ENCODE measurements around the gene CCNG2. TPM values are rescaled to one million over a fixed set of nuclear protein-coding genes. Genes with fewer than 3 reads are reported as not detected.

CCNG2 gene
- total and polyA plus RNA-seq, 9 of the 15 experiments (the other 6 are each of a cell fraction or from before 2014, with no cell fraction given), result 0.49 to 6.6 (median 2.9) TPM

GRCh38 chr4:77142646-77143028 lies 14.4 kb upstream of the CCNG2 start:
- Histone ChIP-seq H2AFZ (ENCODE audit: low read depth, low read length) (no peak overlapping the region), H4K20me1 (replicated peaks; ENCODE audit: control insufficient read depth, insufficient read depth, low read length) (no peaks in the 10 kb centered on the region), H3K9me1 (ENCODE audit: control insufficient read depth, insufficient read depth, low read length) (no peaks in the 10 kb centered on the region), H3K27me3 (ENCODE audit: control insufficient read depth in 2 of 2, insufficient read depth in 2 of 2, low read length in 2 of 2) (peaks cover 4 to 8% of the 10 kb centered on the region in 2 experiments; a peak in 3 of 5 replicates), H3K9ac (ENCODE audit: insufficient read depth in 1 of 2, low read depth in 2 of 2, low read length in 2 of 2) (no peak overlapping the region), H3K27ac (ENCODE audit: extremely low read depth, low read depth, low read length) (no peak overlapping the region), H3K79me2 (ENCODE audit: control insufficient read depth, insufficient read depth, low read length) (no peaks in the 10 kb centered on the region), H3K4me2 (ENCODE audit: insufficient read depth, low read length) (no peak overlapping the region), H3K9me3 (replicated peaks; ENCODE audit: control insufficient read depth, insufficient read depth, low read depth, low read length) (no peaks in the 10 kb centered on the region), H3K4me3 (no peak overlapping the region), H3K4me1 (replicated peaks in 1 of 2; ENCODE audit: control insufficient read depth in 2 of 2, insufficient read depth in 2 of 2, low read length in 2 of 2) (peaks cover 0 to 16% of the 10 kb centered on the region in 2 experiments; a peak in 3 of 5 replicates), H3K36me3 (ENCODE audit: control insufficient read depth, insufficient read depth, low read length) (no peaks in the 10 kb centered on the region)
- in situ Hi-C loops (cut with MboI) (no loop called here), intact Hi-C loops (cut with micrococcal nuclease) (no loop called here)
- ATAC-seq (no peak), DNase-seq (ENCODE audit: extremely low read depth in 1 of 4, low spot score in 3 of 4) (no peak), FAIRE-seq (no peak)
- TF ChIP-seq KLF6 (CRISPR knock-in tag; IDR thresholded peaks at IDR 0.05; ENCODE audit: borderline replicate concordance) (no peak), ILF3 (IDR thresholded peaks at IDR 0.05; ENCODE audit: borderline replicate concordance) (no peak)
- TF ChIP-seq, protein P1, sequence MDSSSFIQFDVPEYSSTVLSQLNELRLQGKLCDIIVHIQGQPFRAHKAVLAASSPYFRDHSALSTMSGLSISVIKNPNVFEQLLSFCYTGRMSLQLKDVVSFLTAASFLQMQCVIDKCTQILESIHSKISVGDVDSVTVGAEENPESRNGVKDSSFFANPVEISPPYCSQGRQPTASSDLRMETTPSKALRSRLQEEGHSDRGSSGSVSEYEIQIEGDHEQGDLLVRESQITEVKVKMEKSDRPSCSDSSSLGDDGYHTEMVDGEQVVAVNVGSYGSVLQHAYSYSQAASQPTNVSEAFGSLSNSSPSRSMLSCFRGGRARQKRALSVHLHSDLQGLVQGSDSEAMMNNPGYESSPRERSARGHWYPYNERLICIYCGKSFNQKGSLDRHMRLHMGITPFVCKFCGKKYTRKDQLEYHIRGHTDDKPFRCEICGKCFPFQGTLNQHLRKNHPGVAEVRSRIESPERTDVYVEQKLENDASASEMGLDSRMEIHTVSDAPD (CRISPR knock-in tag; IDR thresholded peaks at IDR 0.05), result no peak
- ChIA-PET CTCF (ENCODE audit: low intra/inter-chr PET ratio) (no interaction called here), POLR2A (interaction anchor here (0.6 kb wide), 1 partner anchor 161 kb away, joined by 3 read pairs; no protein-coding TSS in a partner anchor)
- BruUV-seq (replicated peaks), result no TSS peak
- WGBS (ENCODE audit: insufficient coverage, low coverage, missing lambda C conversion rate), result 17% methylated on average over 4 of the region's 4 CpGs

GRCh38 chr4:77143091-77143490 lies 13.9 kb upstream of the CCNG2 start:
- Histone ChIP-seq H3K9me1 (ENCODE audit: control insufficient read depth, insufficient read depth, low read length) (no peaks in the 10 kb centered on the region), H4K20me1 (replicated peaks; ENCODE audit: control insufficient read depth, insufficient read depth, low read length) (no peaks in the 10 kb centered on the region), H3K9me3 (replicated peaks; ENCODE audit: control insufficient read depth, insufficient read depth, low read depth, low read length) (no peaks in the 10 kb centered on the region), H3K9ac (ENCODE audit: insufficient read depth in 1 of 2, low read depth in 2 of 2, low read length in 2 of 2) (no peak overlapping the region), H3K79me2 (ENCODE audit: control insufficient read depth, insufficient read depth, low read length) (no peaks in the 10 kb centered on the region), H3K4me3 (no peak overlapping the region), H2AFZ (ENCODE audit: low read depth, low read length) (no peak overlapping the region), H3K4me2 (ENCODE audit: insufficient read depth, low read length) (no peak overlapping the region), H3K27ac (ENCODE audit: extremely low read depth, low read depth, low read length) (no peak overlapping the region), H3K4me1 (replicated peaks in 1 of 2; ENCODE audit: control insufficient read depth in 2 of 2, insufficient read depth in 2 of 2, low read length in 2 of 2) (peaks cover 0 to 16% of the 10 kb centered on the region in 2 experiments; a peak in 3 of 5 replicates), H3K27me3 (ENCODE audit: control insufficient read depth in 2 of 2, insufficient read depth in 2 of 2, low read length in 2 of 2) (peaks cover 4 to 8% of the 10 kb centered on the region in 2 experiments; a peak in 3 of 5 replicates), H3K36me3 (ENCODE audit: control insufficient read depth, insufficient read depth, low read length) (no peaks in the 10 kb centered on the region)
- intact Hi-C loops (cut with micrococcal nuclease), result no loop called here
- POLR2A ChIA-PET, result interaction anchor here (0.6 kb wide), 1 partner anchor 161 kb away, joined by 3 read pairs; no protein-coding TSS in a partner anchor
- CTCF ChIA-PET (ENCODE audit: low intra/inter-chr PET ratio), result no interaction called here
- no peak for ATAC-seq
- TF ChIP-seq NCOA4 (IDR thresholded peaks at IDR 0.05; ENCODE audit: partially characterized antibody) (no peak), NEUROD1 (IDR thresholded peaks at IDR 0.05; ENCODE audit: borderline replicate concordance, low read depth, low read length, partially characterized antibody) (no peak), POLR2H (tag; IDR thresholded peaks at IDR 0.05; ENCODE audit: low read depth) (no peak), TFAP4 (CRISPR knock-in tag; IDR thresholded peaks at IDR 0.05; ENCODE audit: borderline replicate concordance) (no peak), HCFC1 (IDR thresholded peaks at IDR 0.05; ENCODE audit: low read depth, low read length) (no peak)
- DNase-seq (ENCODE audit: extremely low read depth in 1 of 4, low spot score in 3 of 4), result no peak
- in situ Hi-C loops (cut with MboI), result no loop called here
- no TSS peak for BruUV-seq (replicated peaks)
- no peak for FAIRE-seq
- 17% methylated on average over 3 of the region's 3 CpGs for WGBS (ENCODE audit: insufficient coverage, low coverage, missing lambda C conversion rate)
